SK-N-SH treated with all-trans-retinoic acid at 6 μM for 48 hours (cell line): Measurements from ENCODE around the gene CCDC78.

ENCODE experiments used
- RARB ChIP-seq: fragments of 250-450 bp; sonication (Bioruptor Pico); IDR thresholded peaks from 2 replicates; pipeline ENCODE4 v1.8.0; 2021; ENCODE audit warnings: mild to moderate bottlenecking, moderate library complexity
- TOX ChIP-seq: fragments of 250-450 bp; sonication (Bioruptor Pico); IDR thresholded peaks from 2 replicates; pipeline ENCODE4 v1.8.0; 2021; ENCODE audit warnings: mild to moderate bottlenecking, moderate library complexity, borderline replicate concordance
- ZC3H10 ChIP-seq: fragments of 250-450 bp; sonication (Bioruptor Pico); IDR thresholded peaks from 2 replicates; pipeline ENCODE4 v1.5.1; 2021; ENCODE audit warnings: mild to moderate bottlenecking, moderate library complexity
- ZFP30 ChIP-seq: fragments of 450-650 bp; formaldehyde crosslinking; IDR thresholded peaks from 2 replicates; pipeline ENCODE4 v1.5.0; 2022; ENCODE audit warnings: mild to moderate bottlenecking, moderate library complexity
- ZNF70 ChIP-seq: fragments of 450-650 bp; formaldehyde crosslinking; IDR thresholded peaks from 2 replicates; pipeline ENCODE4 v1.5.0; 2020; ENCODE audit warnings: mild to moderate bottlenecking, moderate library complexity
- TF ChIP-seq, protein P1 (sequence below): fragments of 250-450 bp; sonication (Bioruptor Pico); IDR thresholded peaks from 2 replicates; pipeline ENCODE4 v1.8.0; 2020; ENCODE audit warnings: mild to moderate bottlenecking, moderate library complexity, borderline replicate concordance

DNA sequence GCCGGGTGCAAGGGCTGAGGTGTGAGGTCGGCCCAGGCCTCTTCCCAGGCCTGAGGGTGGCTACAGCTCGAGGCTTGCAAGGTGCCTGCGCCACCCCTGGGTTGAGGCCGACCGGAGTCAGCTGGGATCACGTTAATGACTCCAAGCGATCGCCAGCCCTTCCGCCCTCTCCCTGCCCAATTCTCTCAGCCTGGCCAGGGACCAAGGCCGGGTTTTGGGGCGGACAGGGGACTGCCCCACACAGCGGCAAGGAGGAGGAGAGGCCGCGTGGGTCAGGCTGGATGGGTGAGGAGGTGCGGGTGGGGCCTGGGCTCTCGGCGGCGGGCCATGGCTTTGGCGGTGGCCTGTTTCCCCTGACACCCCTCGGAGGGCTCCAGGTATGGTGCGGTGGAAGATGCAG is 32.9 kb downstream of the CCDC78 start:
- TF ChIP-seq ZC3H10 (CRISPR knock-in tag) (no peak), ZNF70 (no peak), TOX (CRISPR knock-in tag) (no peak), ZFP30 (no peak), RARB (CRISPR knock-in tag) (no peak)
- TF ChIP-seq, protein P1, sequence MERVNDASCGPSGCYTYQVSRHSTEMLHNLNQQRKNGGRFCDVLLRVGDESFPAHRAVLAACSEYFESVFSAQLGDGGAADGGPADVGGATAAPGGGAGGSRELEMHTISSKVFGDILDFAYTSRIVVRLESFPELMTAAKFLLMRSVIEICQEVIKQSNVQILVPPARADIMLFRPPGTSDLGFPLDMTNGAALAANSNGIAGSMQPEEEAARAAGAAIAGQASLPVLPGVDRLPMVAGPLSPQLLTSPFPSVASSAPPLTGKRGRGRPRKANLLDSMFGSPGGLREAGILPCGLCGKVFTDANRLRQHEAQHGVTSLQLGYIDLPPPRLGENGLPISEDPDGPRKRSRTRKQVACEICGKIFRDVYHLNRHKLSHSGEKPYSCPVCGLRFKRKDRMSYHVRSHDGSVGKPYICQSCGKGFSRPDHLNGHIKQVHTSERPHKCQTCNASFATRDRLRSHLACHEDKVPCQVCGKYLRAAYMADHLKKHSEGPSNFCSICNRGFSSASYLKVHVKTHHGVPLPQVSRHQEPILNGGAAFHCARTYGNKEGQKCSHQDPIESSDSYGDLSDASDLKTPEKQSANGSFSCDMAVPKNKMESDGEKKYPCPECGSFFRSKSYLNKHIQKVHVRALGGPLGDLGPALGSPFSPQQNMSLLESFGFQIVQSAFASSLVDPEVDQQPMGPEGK (CRISPR knock-in tag): no peak
